Measurements from ENCODE around the gene INTS1.

Gene INTS1

DNA sequence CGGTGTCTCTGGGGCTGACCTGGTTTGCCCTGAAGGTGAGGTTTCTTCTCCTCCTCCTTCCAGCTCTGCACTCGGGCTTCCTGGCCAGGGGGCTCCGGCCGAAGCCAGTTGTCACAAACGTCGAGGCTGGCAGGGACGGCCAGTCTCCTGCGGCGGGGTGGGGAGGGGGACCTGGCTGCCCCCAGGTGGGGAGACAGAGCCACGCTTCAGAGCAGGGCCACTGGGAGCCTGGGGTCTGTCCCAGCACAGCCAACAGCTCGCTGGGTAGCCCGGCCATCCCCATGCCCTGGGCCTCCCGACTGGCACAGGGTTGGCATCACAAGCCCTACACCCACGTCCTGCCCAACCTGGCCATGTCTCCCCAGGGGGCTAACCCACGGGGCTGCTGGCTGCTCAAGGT is 65.4 kb downstream of the INTS1 start:
- TF ChIP-seq, protein P1, sequence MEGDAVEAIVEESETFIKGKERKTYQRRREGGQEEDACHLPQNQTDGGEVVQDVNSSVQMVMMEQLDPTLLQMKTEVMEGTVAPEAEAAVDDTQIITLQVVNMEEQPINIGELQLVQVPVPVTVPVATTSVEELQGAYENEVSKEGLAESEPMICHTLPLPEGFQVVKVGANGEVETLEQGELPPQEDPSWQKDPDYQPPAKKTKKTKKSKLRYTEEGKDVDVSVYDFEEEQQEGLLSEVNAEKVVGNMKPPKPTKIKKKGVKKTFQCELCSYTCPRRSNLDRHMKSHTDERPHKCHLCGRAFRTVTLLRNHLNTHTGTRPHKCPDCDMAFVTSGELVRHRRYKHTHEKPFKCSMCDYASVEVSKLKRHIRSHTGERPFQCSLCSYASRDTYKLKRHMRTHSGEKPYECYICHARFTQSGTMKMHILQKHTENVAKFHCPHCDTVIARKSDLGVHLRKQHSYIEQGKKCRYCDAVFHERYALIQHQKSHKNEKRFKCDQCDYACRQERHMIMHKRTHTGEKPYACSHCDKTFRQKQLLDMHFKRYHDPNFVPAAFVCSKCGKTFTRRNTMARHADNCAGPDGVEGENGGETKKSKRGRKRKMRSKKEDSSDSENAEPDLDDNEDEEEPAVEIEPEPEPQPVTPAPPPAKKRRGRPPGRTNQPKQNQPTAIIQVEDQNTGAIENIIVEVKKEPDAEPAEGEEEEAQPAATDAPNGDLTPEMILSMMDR (conservative IDR thresholded peaks at IDR 0.05) = no peak
- no peak for TF ChIP-seq ZFX (IDR thresholded peaks at IDR 0.05)
- H3K27ac ChIP-seq = no peak overlapping the region

DNA sequence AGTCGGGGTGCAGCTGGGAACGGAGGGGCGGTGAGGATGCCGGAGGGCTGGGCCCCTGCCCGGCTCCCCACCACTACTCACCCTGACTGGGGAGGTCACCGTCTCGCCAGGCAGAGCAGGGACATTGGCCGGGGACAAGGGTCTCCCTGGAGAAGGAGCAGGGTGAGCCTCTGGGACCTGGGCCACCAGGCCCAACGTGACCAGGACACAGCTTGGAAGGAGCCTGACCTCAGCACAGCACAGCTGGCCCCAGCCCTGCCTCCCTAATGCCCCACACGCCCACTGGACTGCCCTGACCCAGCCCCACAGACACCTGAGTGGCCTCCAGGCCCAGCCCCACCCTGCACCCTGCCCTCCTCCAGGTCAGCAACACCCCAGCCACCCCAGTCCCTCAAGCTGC is 66.0 kb downstream of the INTS1 start:
- H3K27ac ChIP-seq = no peak overlapping the region
- no peak for TF ChIP-seq ZFX (IDR thresholded peaks at IDR 0.05)
- TF ChIP-seq, protein P1 (conservative IDR thresholded peaks at IDR 0.05) = no peak

DNA sequence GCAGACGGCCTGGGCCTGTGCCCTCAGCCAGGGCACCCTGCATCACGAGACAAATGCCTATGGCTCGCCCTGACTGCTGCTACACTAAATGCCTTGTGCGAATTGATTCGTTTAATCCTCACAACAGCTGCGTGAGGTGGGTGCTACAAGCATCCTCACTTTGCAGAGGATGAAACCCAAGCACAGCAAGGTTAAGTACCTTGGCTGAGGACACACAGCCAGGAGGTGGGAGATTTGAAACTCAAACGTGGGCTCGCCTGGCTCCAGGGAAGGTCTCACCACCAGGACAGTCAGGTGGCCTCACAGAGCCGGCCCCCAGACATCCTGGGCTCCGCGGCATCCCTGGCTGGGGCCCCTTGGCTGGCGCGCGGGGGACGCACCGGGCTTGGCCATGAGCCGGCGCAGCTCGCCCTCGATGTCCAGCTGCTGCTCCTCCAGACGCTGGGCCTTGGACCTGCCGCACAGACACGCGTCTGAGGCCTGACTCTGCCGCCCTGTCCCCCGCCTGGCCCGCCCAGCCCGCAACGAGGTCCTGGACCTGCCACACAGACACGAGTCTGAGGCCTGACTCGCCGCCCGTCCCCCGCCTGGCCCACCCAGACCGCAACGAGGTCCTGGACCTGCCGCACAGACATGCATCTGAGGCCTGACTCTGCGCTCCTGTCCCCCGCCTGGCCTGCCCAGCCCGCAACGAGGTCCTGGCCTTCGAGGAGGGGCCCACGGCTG is 66.9 kb downstream of the INTS1 start:
- H3K27ac ChIP-seq = no peak overlapping the region
- TF ChIP-seq, protein P1 (conservative IDR thresholded peaks at IDR 0.05) = no peak
- TF ChIP-seq ZFX (IDR thresholded peaks at IDR 0.05) = no peak

DNA sequence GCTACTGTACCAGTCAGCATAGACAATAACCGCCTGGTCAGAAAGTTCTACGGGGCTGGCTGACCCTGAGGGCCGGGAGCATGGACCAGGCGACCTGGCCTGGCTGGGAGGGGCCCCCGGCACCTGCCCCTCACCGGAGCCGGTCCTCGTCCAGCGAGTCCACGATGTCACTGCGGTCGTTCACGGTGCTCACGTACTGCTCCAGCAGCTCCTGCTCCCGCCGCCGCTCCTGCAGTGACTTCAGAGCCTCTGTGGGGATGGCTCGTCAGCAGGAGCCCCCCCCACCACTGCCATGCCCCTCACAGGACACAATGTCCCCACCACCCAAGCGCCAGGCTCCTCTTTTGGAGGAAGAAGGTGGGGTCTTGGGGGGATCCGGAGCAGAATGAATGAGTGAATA is 67.6 kb downstream of the INTS1 start:
- TF ChIP-seq, protein P1 (conservative IDR thresholded peaks at IDR 0.05) = no peak
- no peak for TF ChIP-seq ZFX (IDR thresholded peaks at IDR 0.05)
- no peak overlapping the region for H3K27ac ChIP-seq

DNA sequence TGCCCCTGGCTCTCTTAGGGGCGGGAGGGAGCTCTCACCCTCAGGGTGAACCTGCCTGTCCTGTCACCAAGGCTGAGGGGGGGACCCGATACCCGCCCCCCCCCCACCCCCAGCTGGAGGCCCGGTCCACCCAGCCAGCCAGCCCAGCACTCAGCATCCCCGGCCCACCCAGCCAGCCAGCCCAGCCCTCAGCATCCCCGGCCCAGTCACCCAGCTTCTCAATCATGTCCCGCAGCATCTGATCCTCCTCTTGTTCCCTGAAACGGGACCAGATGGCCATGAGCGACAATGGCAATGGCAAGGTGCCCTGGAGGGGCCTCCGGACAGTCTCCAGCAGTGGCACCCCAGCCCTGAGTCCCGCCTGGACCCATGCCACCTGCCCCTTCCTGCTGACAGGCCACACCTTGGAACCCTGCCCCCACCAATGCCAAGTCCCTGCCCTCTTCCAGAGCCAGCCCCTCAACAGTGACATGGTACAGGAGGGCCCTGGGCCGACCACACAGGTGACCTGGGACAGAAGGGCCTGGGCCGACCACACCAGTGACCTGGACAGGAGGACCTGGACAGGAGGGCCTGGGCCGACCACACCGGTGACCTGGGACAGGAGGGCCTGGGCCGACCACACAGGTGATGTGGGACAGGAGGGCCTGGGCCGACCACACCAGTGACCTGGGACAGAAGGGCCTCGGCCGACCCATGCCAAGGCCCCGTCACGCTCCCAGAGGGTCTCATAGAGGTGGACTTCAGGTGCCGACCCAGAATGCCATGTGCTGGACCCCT is 69.1 kb downstream of the INTS1 start:
- TF ChIP-seq, protein P1 (conservative IDR thresholded peaks at IDR 0.05) = no peak
- no peak for TF ChIP-seq ZFX (IDR thresholded peaks at IDR 0.05)
- no peak overlapping the region for H3K27ac ChIP-seq

DNA sequence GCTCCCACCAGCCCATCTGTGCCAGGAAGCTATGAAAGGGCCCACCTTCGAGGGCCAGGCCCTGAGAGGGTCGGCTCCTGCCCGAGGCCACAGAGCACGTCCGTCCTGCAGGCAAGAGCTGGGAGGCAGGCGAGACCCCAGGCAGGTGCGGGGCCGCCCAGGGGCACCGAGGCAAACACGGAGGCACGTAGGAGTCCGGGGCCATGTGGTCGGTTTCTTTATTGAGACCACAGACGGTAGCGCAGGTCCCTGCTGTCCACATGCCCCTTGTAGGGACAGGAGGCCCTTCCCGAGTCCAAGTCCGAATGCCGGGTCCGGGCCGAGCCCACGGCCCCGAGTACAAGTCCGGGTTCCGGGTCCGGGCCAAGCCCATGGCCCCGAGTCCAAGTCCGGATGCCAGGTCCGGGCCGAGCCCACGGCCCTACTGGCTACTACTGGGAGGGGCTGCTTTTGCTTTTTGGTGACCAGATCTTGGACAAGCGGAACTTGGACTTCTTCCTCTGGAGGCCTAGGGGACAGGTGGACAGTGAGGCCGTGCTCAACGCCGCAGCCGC is 69.9 kb downstream of the INTS1 start:
- TF ChIP-seq, protein P1 (conservative IDR thresholded peaks at IDR 0.05) = no peak
- TF ChIP-seq ZFX (IDR thresholded peaks at IDR 0.05) = no peak
- no peak overlapping the region for H3K27ac ChIP-seq

All from C4-2B (cell line).